ENCODE data around the gene TM4SF4. TPM values are rescaled to one million over a fixed set of nuclear protein-coding genes. Genes with fewer than 3 reads are reported as not detected.

TM4SF4 gene
- total RNA-seq, 4 donors from 2014 or later: 0.13 to 2.3 TPM; not detected in 2

DNA sequence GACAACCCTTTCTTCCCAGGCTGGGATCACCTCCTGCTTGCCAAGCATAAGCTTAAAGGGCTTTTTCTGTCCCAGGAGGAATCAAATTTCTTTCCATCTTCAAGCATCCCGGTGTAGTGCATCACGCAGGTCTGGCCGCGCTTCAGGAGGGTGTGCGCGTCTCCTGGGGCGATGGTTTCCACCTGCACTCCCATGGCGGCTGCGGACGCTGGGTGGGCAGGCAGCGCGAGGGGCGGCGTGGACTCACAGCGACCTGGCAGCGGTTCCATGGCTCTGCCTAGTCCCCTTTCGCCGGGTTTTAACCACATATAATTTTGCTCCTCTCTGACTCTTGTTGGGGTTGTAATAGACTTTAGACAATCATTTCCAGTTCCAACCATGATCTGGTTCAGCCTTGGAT, 10.6 kb upstream of the TM4SF4 start:
- intact Hi-C loops (cut with DNase I; ENCODE audit: low total_unique reads): no loop called here
- ATAC-seq: no peak
- DNase-seq: no peak
- Histone ChIP-seq H3K9me3 (no peaks in the 10 kb centered on the region), H3K27ac (no peak overlapping the region), H3K27me3 (no peaks in the 10 kb centered on the region), H3K36me3 (no peaks in the 10 kb centered on the region), H3K4me1 (peaks cover 0 to 3% of the 10 kb centered on the region in 2 donors), H3K4me3 (no peak overlapping the region)
- TF ChIP-seq CTCF (IDR thresholded peaks at IDR 0.05 in 4 of 5, conservative IDR thresholded peaks at IDR 0.05 in 1 of 5) (no peak), POLR2A (IDR thresholded peaks at IDR 0.05) (no peak)
- in situ Hi-C loops (cut with MboI; ENCODE audit: low sequenced_read_pairs in 4 of 4): no loop called here

DNA sequence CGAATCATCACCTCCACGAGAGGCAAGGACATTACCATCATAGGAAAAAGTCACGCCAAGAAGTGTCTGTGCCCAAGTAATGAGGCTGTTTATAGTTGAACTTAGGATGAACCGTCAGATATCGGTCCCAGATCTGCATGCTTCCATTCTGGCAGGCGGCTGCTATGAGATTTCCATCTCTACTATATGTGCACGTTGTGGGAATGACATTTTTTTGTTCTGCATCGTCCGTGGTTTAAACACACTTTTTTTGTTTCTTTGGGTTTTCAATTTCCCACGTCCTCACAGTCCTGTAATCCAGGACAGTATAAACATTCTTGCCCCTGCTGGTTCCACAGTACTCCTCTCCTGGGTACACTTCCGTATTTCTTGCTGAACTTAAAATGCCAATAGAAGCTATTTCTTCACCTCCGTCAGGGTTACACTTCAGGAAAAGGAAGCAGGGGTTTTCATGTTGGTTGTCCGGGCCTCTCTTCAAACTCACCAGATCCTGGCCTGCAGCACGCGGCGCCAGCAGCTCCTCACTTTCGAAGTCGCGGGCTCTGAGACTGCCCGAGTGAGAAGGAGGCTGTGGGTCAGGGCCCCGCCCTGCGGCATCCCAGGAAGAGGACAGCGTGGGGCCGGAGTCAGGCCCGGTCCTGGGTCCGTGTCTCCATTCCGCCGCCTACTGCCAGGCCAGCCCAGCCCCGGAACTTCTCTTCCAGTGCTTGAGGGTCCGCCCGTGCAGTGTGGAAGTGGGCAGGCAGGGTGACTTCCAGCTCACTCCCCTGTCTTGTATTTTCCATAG, 9.8 kb upstream of the TM4SF4 start:
- ATAC-seq (no peak), DNase-seq (no peak)
- TF ChIP-seq CTCF (IDR thresholded peaks at IDR 0.05 in 4 of 5, conservative IDR thresholded peaks at IDR 0.05 in 1 of 5) (no peak), POLR2A (IDR thresholded peaks at IDR 0.05) (no peak)
- Histone ChIP-seq H3K9me3 (no peaks in the 10 kb centered on the region), H3K27ac (no peak overlapping the region), H3K4me1 (peaks cover 0 to 3% of the 10 kb centered on the region in 2 donors), H3K36me3 (no peaks in the 10 kb centered on the region), H3K4me3 (no peak overlapping the region), H3K27me3 (no peaks in the 10 kb centered on the region)
- intact Hi-C loops (cut with DNase I; ENCODE audit: low total_unique reads): no loop called here
- in situ Hi-C loops (cut with MboI; ENCODE audit: low sequenced_read_pairs in 4 of 4): no loop called here

DNA sequence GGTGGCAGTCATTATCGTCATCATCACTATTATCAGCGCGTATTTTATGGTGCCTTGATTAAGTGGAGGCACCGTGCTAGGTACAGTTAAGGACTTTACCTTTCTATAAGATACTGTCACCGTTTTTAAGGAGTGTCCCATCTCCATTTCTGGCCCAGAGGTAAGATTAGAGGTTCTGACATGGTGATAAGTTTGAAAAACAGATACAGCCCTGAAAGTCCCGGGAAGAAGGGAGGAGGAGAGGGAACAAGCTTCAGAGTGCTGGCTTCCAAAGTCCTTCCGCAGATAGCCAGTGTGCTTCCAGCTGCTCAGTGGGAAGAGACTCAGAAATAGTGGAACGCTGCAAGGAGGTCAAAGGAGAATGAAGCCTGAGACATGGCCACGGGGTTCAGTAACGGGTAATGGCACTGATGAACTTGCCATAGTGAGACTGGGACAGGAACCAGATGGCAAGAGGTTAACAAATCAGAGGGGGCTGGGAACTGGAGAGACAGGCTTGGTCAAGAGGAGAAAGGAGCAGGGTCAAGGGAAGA, 9.1 kb upstream of the TM4SF4 start:
- DNase-seq: no peak
- ATAC-seq: no peak
- H3K9me3 ChIP-seq: no peaks in the 10 kb centered on the region
- intact Hi-C loops (cut with DNase I; ENCODE audit: low total_unique reads) (no loop called here), in situ Hi-C loops (cut with MboI; ENCODE audit: low sequenced_read_pairs in 4 of 4) (no loop called here)
- no peak overlapping the region for H3K4me3 ChIP-seq
- H3K27me3 ChIP-seq: no peaks in the 10 kb centered on the region
- H3K4me1 ChIP-seq: no peaks in the 10 kb centered on the region
- no peak overlapping the region for H3K27ac ChIP-seq
- TF ChIP-seq CTCF (IDR thresholded peaks at IDR 0.05 in 4 of 5, conservative IDR thresholded peaks at IDR 0.05 in 1 of 5) (no peak), POLR2A (IDR thresholded peaks at IDR 0.05) (no peak)
- no peaks in the 10 kb centered on the region for H3K36me3 ChIP-seq

GRCh38 chr3:149466192-149466591, 8.3 kb upstream of the TM4SF4 start:
- Histone ChIP-seq H3K4me3 (no peak overlapping the region), H3K9me3 (no peaks in the 10 kb centered on the region), H3K27me3 (no peaks in the 10 kb centered on the region), H3K36me3 (no peaks in the 10 kb centered on the region), H3K4me1 (no peaks in the 10 kb centered on the region), H3K27ac (no peak overlapping the region)
- DNase-seq (no peak), ATAC-seq (no peak)
- intact Hi-C loops (cut with DNase I; ENCODE audit: low total_unique reads) (no loop called here), in situ Hi-C loops (cut with MboI; ENCODE audit: low sequenced_read_pairs in 4 of 4) (no loop called here)
- TF ChIP-seq POLR2A (IDR thresholded peaks at IDR 0.05) (no peak), CTCF (IDR thresholded peaks at IDR 0.05 in 4 of 5, conservative IDR thresholded peaks at IDR 0.05 in 1 of 5) (no peak)

Measured in gastrocnemius medialis (tissue), 4 donors.